Endothelial cell of umbilical vein (primary cell): Measurements from ENCODE around the gene CSTF3. TPM values are rescaled to one million over a fixed set of nuclear protein-coding genes. Genes with fewer than 3 reads are reported as not detected.

Source experiments
- BruUV-seq: library from RNA; stranded (reverse); fragments of 400-500 nt; replicated peaks from 2 replicates; lab custom pipeline; 2021; lab: Mats Ljungman, UMichigan
- CTCF ChIA-PET: fragments of 300-600, 350-600 bp; sonication (Branson Sonifier 250); formaldehyde crosslinking; loops from one replicate; lab custom pipeline; 2021; ENCODE audit warnings: antibody characterized with exemption, inconsistent platforms; lab: Charles Lee
- POLR2A ChIA-PET: fragments of 300-600, 350-600 bp; sonication (Branson Sonifier 250); formaldehyde crosslinking; loops from one replicate; lab custom pipeline; 2021; ENCODE audit warnings: antibody characterized with exemption, inconsistent platforms; lab: Charles Lee
- DNase-seq: peaks from one replicate; pipeline ENCODE4 v3.0.0-alpha.2; 2011; ENCODE audit warnings: low read depth, low spot score
- FAIRE-seq: peaks from 2 replicates; lab custom pipeline; 2011; peaks lifted over from hg19 to GRCh38; lab: Jason Lieb, UNC
- H2AFZ ChIP-seq: 2 replicates; pipeline ENCODE4 v1.6.0; 2012; ENCODE audit warnings: low read depth, low read length, control low read depth, inconsistent platforms
- H3K27ac ChIP-seq: 2 replicates; pipeline ENCODE4 v1.5.1; 2011; ENCODE audit warnings: low read depth, mild to moderate bottlenecking, control low read depth, low read length, moderate library complexity; ENCODE audit not compliant: insufficient read depth
- H3K27me3 ChIP-seq, 2 experiments: 2 replicates each; pipeline versions ENCODE4 v1.6.0 to v1.6.1; 2011; ENCODE audit warnings: low read length in 2 of 2, mixed read lengths in 1 of 2; ENCODE audit not compliant: control insufficient read depth in 2 of 2, insufficient read depth in 2 of 2
- H3K36me3 ChIP-seq, 2 experiments: 2 replicates in 1 of 2; 3 replicates in 1 of 2; pipeline ENCODE4 v1.5.1; 2011; ENCODE audit warnings: low read length in 2 of 2, mild to moderate bottlenecking in 1 of 2, moderate library complexity in 1 of 2; ENCODE audit not compliant: control insufficient read depth in 2 of 2, insufficient read depth in 2 of 2; ENCODE audit errors: extremely low read depth in 1 of 2
- H3K4me1 ChIP-seq: 3 replicates; pipeline ENCODE4 v1.5.1; 2011; ENCODE audit warnings: mild to moderate bottlenecking, low read length; ENCODE audit not compliant: control insufficient read depth, insufficient read depth; ENCODE audit errors: extremely low read depth
- H3K4me2 ChIP-seq: 2 replicates; pipeline ENCODE4 v1.6.1; 2011; ENCODE audit warnings: low read length, control low read depth, mixed read lengths; ENCODE audit not compliant: insufficient read depth
- H3K4me3 ChIP-seq, 3 experiments: fragments of 200-600 bp in 1 of 3; sonication (generic), shearing (Covaris generic) in 1 of 3; replicated peaks in 1 of 3; 2 replicates each; pipeline ENCODE4 v1.5.1; 2011 to 2016; ENCODE audit warnings: control low read depth in 3 of 3, low read length in 3 of 3, mild to moderate bottlenecking in 2 of 3, inconsistent platforms in 1 of 3, low read depth in 1 of 3, moderate library complexity in 1 of 3; ENCODE audit not compliant: insufficient read depth in 1 of 3
- H3K79me2 ChIP-seq: 2 replicates; pipeline ENCODE4 v1.6.0; 2012; ENCODE audit warnings: low read length, inconsistent platforms; ENCODE audit not compliant: control insufficient read depth, insufficient read depth
- H3K9ac ChIP-seq: replicated peaks from 2 replicates; pipeline ENCODE3; 2011; ENCODE audit warnings: low read length, control low read depth; ENCODE audit not compliant: insufficient read depth; ENCODE audit errors: extremely low read depth
- H3K9me1 ChIP-seq: replicated peaks from 3 replicates; pipeline ENCODE4 v1.6.0; 2011; ENCODE audit warnings: mild to moderate bottlenecking, low read length; ENCODE audit not compliant: control insufficient read depth, insufficient read depth; ENCODE audit errors: extremely low read depth
- H3K9me3 ChIP-seq: replicated peaks from 2 replicates; pipeline ENCODE4 v1.5.1; 2012; ENCODE audit warnings: low read length, inconsistent platforms; ENCODE audit not compliant: control insufficient read depth, insufficient read depth
- H4K20me1 ChIP-seq: replicated peaks from 2 replicates; pipeline ENCODE3; 2011; ENCODE audit warnings: mild to moderate bottlenecking, low read length; ENCODE audit not compliant: control insufficient read depth, insufficient read depth; ENCODE audit errors: extremely low read depth
- CTCF ChIP-seq, 2 donors: IDR thresholded peaks; 1 replicate in 1 of 2; 2 replicates in 1 of 2; pipeline ENCODE4 v1.5.1; 2011; ENCODE audit warnings: low read length in 2 of 2, mild to moderate bottlenecking in 2 of 2, moderate library complexity in 2 of 2, control low read depth in 1 of 2, inconsistent platforms in 1 of 2, low read depth in 1 of 2; ENCODE audit not compliant: insufficient read depth in 1 of 2; ENCODE audit errors: extremely low read depth in 1 of 2
- EZH2 ChIP-seq: IDR thresholded peaks from 2 replicates; pipeline ENCODE4 v1.6.1; 2012; ENCODE audit warnings: borderline replicate concordance, low read depth, mild to moderate bottlenecking, moderate library complexity, low read length, inconsistent platforms; ENCODE audit not compliant: severe bottlenecking
- FOS ChIP-seq: IDR thresholded peaks from 2 replicates; pipeline ENCODE4 v1.6.1; 2011; ENCODE audit warnings: mild to moderate bottlenecking, low read length, moderate library complexity, borderline replicate concordance; ENCODE audit not compliant: insufficient read depth
- GATA2 ChIP-seq: IDR thresholded peaks from 2 replicates; pipeline ENCODE4 v1.7.0; 2011; ENCODE audit warnings: low read depth, mild to moderate bottlenecking, moderate library complexity, mixed read lengths, low read length; ENCODE audit not compliant: insufficient read length, insufficient read depth
- JUN ChIP-seq: IDR thresholded peaks from 2 replicates; pipeline ENCODE4 v1.6.1; 2011; ENCODE audit warnings: borderline replicate concordance, low read depth; ENCODE audit not compliant: insufficient read length, insufficient read depth
- MYC ChIP-seq: IDR thresholded peaks from one replicate; pipeline ENCODE4 v1.6.1; 2011; ENCODE audit warnings: mild to moderate bottlenecking, low read depth, low read length
- POLR2A ChIP-seq: IDR thresholded peaks from 2 replicates; pipeline ENCODE4 v1.6.1; 2012; ENCODE audit warnings: low read depth, mild to moderate bottlenecking, control low read depth, low read length
- POLR2AphosphoS5 ChIP-seq: IDR thresholded peaks from 2 replicates; pipeline ENCODE4 v1.6.1; 2012; ENCODE audit warnings: low read depth, mild to moderate bottlenecking, control low read depth, low read length, moderate library complexity; ENCODE audit not compliant: insufficient read depth
- dilution Hi-C: fragments of 300-500 bp; cut with MboI; formaldehyde crosslinking; loops from one replicate; pipeline ENCODE4 v1.15.0; 2019; ENCODE audit warnings: low sequenced_read_pairs; ENCODE audit not compliant: extremely low pct_ligation_motif_present
- intact Hi-C: fragments of 100-400 bp; cut with micrococcal nuclease; formaldehyde crosslinking; loops from one replicate; pipeline ENCODE4 v1.10.0; 2022
- polyA plus RNA-seq, 4 experiments: library from polyadenylated mRNA; depleted of rRNA in 3 of 4; stranded (reverse) in 3 of 4; unstranded in 1 of 4; fragments of >200 nt; gene quantifications; 2 replicates each; pipeline versions ENCODE4 v1.2.1 to v1.2.3, GENCODE V29; 2011 to 2012; ENCODE audit warnings: missing spikeins in 1 of 4
- total RNA-seq: library from RNA; stranded (reverse); gene quantifications from 2 replicates; pipeline ENCODE4 v1.2.3, GENCODE V29; 2021
- TF ChIP-seq, protein P1 (sequence below): IDR thresholded peaks from 2 replicates; pipeline ENCODE4 v1.6.1; 2011; ENCODE audit not compliant: insufficient read depth, insufficient read length

CSTF3 gene
- total and polyA plus RNA-seq, 2 donors (not counting 3 experiments of a cell fraction or from before 2014, with no cell fraction given): 18.3 to 46.6 TPM

DNA sequence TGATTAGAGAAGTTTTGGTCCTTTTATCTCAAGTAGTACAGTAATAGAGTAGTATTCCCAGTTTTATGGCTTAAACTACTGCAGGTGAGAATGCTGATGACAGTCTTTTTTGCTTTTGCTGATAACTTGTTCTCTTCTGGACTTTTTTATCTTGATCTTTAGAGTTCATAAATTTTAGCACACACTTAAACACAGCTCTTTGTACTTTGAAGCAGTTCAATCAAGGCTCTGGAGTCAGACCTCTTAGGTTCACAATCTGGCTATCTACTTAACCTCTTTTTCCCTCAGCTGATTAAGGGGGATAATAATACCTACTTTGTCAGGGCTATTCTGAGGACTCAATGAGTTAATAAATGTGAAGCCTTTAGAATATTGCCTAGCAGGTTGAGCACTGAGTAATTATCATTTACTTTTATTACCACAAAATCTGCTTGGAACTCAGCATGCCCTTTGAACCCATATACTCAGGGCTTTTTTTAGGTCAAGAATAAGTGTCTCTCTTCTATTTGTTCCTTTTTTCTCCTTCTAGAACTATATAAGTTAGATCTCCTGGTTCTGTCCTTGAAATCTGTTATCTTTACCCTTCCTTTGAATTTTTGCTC lies 51.9 kb downstream of the CSTF3 start:
- Histone ChIP-seq H3K9ac (no peak overlapping the region), H3K9me3 (no peaks in the 10 kb centered on the region), H3K4me2 (no peak overlapping the region), H4K20me1 (no peaks in the 10 kb centered on the region), H3K79me2 (no peaks in the 10 kb centered on the region), H3K36me3 (no peaks in the 10 kb centered on the region), H3K27ac (no peak overlapping the region), H3K27me3 (no peaks in the 10 kb centered on the region), H3K9me1 (peaks cover 4% of the 10 kb centered on the region), H2AFZ (no peak overlapping the region), H3K4me1 (no peaks in the 10 kb centered on the region), H3K4me3 (no peak overlapping the region)
- dilution Hi-C loops (no loop called here), intact Hi-C loops (no loop called here)
- FAIRE-seq: no peak
- TF ChIP-seq, protein P1, sequence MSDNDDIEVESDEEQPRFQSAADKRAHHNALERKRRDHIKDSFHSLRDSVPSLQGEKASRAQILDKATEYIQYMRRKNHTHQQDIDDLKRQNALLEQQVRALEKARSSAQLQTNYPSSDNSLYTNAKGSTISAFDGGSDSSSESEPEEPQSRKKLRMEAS: no peak
- no peak for TF ChIP-seq CTCF (IDR thresholded peaks at IDR 0.05; ENCODE audit: extremely low read depth in 1 of 2, insufficient read depth in 1 of 2, low read depth in 1 of 2, low read length in 2 of 2)
- no peak for TF ChIP-seq POLR2A
- no peak for TF ChIP-seq JUN
- TF ChIP-seq GATA2: no peak
- no peak for TF ChIP-seq POLR2AphosphoS5
- no peak for TF ChIP-seq MYC
- no peak for TF ChIP-seq FOS
- no peak for TF ChIP-seq EZH2
- POLR2A ChIA-PET: no interaction called here
- CTCF ChIA-PET: interaction anchor here (0.8 to 1.5 kb wide), 2 partner anchors 12 to 20 kb away, joined by 3 read pairs; no protein-coding TSS in a partner anchor
- no peak for DNase-seq
- BruUV-seq: no TSS peak
